Right lobe of liver (tissue), 6 donors: ENCODE measurements around the gene GABBR1. TPM values are rescaled to one million over a fixed set of nuclear protein-coding genes. Genes with fewer than 3 reads are reported as not detected.

Experiments
- ATAC-seq, 4 donors: fragments of 200-7000 bp; cut with Tn5 transposase; one replicate each; pipeline ENCODE4 v1.9.1; 2020; ENCODE audit warnings: mild to moderate bottlenecking in 4 of 4, moderate library complexity in 4 of 4
- DNase-seq, 3 donors: peaks; one replicate each; pipeline ENCODE4 v3.0.0-alpha.2; 2020
- H3K27ac ChIP-seq, 3 donors: fragments of 200-600 bp; one replicate each; pipeline ENCODE4 v1.8.0; 2022
- H3K27me3 ChIP-seq, 2 donors: fragments of 200-600 bp; one replicate each; pipeline ENCODE4 v1.8.0; 2022
- H3K36me3 ChIP-seq, 4 donors: fragments of 200-600 bp; sonication (generic) in 1 of 4; one replicate each; pipeline versions ENCODE4 v1.5.1 to v1.8.0; 2017 to 2022; ENCODE audit warnings: control low read depth in 1 of 4
- H3K4me1 ChIP-seq, 4 donors: fragments of 200-600 bp; sonication (generic) in 1 of 4; one replicate each; pipeline versions ENCODE4 v1.5.1 to v1.8.0; 2017 to 2022; ENCODE audit warnings: control low read depth in 1 of 4
- H3K4me3 ChIP-seq, 3 donors: fragments of 200-600 bp; one replicate each; pipeline ENCODE4 v1.8.0; 2022
- H3K9me3 ChIP-seq, 4 donors: fragments of 200-600 bp; sonication (generic) in 1 of 4; one replicate each; pipeline versions ENCODE4 v1.5.1 to v1.8.0; 2017 to 2022; ENCODE audit warnings: control low read depth in 1 of 4
- CTCF ChIP-seq, 4 donors: fragments of 200-600 bp in 3 of 4; fragments of 450-650 bp in 1 of 4; IDR thresholded peaks; one replicate each; pipeline versions ENCODE4 v1.5.1 to v1.8.0; 2016 to 2022; ENCODE audit warnings: antibody characterized with exemption in 4 of 4, mild to moderate bottlenecking in 2 of 4
- POLR2A ChIP-seq: fragments of 450-650 bp; IDR thresholded peaks from one replicate; pipeline ENCODE4 v1.6.1; 2017; ENCODE audit warnings: antibody characterized with exemption, mild to moderate bottlenecking
- WGBS: methylation state at CpG from one replicate; pipeline ENCODE4 v1.1.6; 2018; ENCODE audit warnings: low coverage, low lambda C conversion rate; ENCODE audit not compliant: insufficient coverage; ENCODE audit errors: missing lambda C conversion rate; 5-methylcytosine and 5-hydroxymethylcytosine counted together
- intact Hi-C, 2 donors: fragments of 100-400 bp; cut with DNase I; formaldehyde crosslinking; loops; one replicate each; pipeline versions ENCODE4 v1.11.2 to v1.14.1; 2022
- total RNA-seq, 6 experiments: library from RNA; depleted of rRNA in 2 of 6; stranded (reverse); fragments of >200 nt in 2 of 6; fragmentation: NEBNext Ultra II Directional in 3 of 6; extraction: Animal tissue kit (Norgen Biotek cat#: 25700) in 3 of 6; gene quantifications; one replicate each; pipeline versions ENCODE4 v1.1.0 to v1.2.4, GENCODE V29; 2016 to 2023
- donor health status: DM: no; HTN: yes; CAD: no.
- donor health status: DM: no; HTN: no; CAD: no.
- donor health status: DM: no; HTN: no; CAD: no.
- donor health status: DM: no; HTN: yes; CAD: no.
- donor health status: DM: no; HTN: yes; CAD: no.

The GABBR1 gene
- total RNA-seq, 6 experiments from 2014 or later = 2.4 to 5.6 (median 4.9) TPM

- Histone ChIP-seq H3K36me3 (no peaks in the 10 kb centered on the region), H3K4me3 (no peak overlapping the region), H3K4me1 (no peaks in the 10 kb centered on the region), H3K27ac (no peak overlapping the region), H3K9me3 (no peaks in the 10 kb centered on the region), H3K27me3 (no peaks in the 10 kb centered on the region)
- TF ChIP-seq CTCF (IDR thresholded peaks at IDR 0.05) (no peak), POLR2A (no peak)
- DNase-seq (no peak), ATAC-seq (no peak)
- intact Hi-C loops = no loop called here
- WGBS = 38% methylated on average over 1 of the region's 2 CpGs
Measured at GRCh38 chr6:29532320-29532951, 100.5 kb downstream of the GABBR1 start.

DNA sequence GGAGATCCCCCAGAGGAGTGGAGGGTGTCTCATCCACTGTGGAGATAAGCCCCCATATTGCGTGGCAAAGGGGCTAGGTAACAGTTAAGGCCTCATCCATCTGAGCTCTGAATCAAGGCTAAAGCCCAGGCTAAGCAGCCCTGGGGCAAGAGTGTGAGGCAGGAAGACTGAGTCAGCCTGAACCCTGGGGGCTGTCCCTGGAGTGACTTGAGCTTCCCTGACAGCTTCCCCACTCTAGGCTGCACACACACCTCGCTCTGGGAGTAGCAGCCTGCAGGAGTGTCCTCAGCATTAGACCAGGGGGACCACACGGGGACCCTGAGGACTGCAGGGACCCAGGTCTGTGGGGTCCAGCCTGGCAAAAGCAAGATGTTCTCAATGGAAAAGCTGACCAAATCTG lies 101.3 kb downstream of the GABBR1 start:
- TF ChIP-seq POLR2A = no peak
- no peak for TF ChIP-seq CTCF (IDR thresholded peaks at IDR 0.05)
- H3K4me1 ChIP-seq = no peaks in the 10 kb centered on the region
- WGBS = no CpG with 5 or more reads among the region's 3 CpGs
- no peak overlapping the region for H3K4me3 ChIP-seq
- intact Hi-C loops = no loop called here
- DNase-seq = no peak
- no peaks in the 10 kb centered on the region for H3K27me3 ChIP-seq
- no peak overlapping the region for H3K27ac ChIP-seq
- no peaks in the 10 kb centered on the region for H3K36me3 ChIP-seq
- H3K9me3 ChIP-seq = no peaks in the 10 kb centered on the region
- no peak for ATAC-seq

- Histone ChIP-seq H3K4me3 (no peak overlapping the region), H3K36me3 (no peaks in the 10 kb centered on the region), H3K4me1 (no peaks in the 10 kb centered on the region), H3K9me3 (no peaks in the 10 kb centered on the region), H3K27ac (no peak overlapping the region), H3K27me3 (no peaks in the 10 kb centered on the region)
- DNase-seq (no peak), ATAC-seq (peak in 1 of 4 donors; percentile 15)
- TF ChIP-seq POLR2A = no peak
- no peak for TF ChIP-seq CTCF (IDR thresholded peaks at IDR 0.05)
- intact Hi-C loops = no loop called here
- WGBS = no CpG with 5 or more reads among the region's 2 CpGs
Measured at GRCh38 chr6:29530671-29531310, 102.2 kb downstream of the GABBR1 start.

DNA sequence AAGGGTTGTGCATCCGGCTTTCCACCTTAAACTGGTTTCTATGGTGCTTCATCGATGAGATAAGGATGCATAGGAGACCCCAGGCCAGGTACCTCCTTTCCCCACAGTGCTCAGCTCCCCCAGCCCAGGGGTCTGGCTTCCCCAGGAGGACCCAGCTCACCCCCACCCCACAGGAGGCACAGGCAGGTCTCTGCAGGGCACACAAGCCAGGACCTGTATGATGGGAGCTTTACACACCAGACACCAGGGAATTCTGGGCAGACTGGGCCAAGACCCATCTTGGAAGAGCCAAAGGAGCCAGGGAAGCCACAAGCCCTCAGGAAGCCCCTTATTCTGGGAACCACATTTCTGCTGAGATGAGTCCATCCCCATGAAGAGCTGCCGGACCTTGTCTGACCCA lies 103.0 kb downstream of the GABBR1 start:
- no peak for DNase-seq
- no peak overlapping the region for H3K4me3 ChIP-seq
- no peaks in the 10 kb centered on the region for H3K9me3 ChIP-seq
- TF ChIP-seq POLR2A = no peak
- TF ChIP-seq CTCF (IDR thresholded peaks at IDR 0.05) = no peak
- no peaks in the 10 kb centered on the region for H3K27me3 ChIP-seq
- H3K4me1 ChIP-seq = no peaks in the 10 kb centered on the region
- ATAC-seq = no peak
- WGBS = no CpG with 5 or more reads among the region's 3 CpGs
- intact Hi-C loops = no loop called here
- H3K27ac ChIP-seq = no peak overlapping the region
- H3K36me3 ChIP-seq = no peaks in the 10 kb centered on the region
